ENCODE data around the gene F13A1. TPM values are rescaled to one million over a fixed set of nuclear protein-coding genes. Genes with fewer than 3 reads are reported as not detected.

The F13A1 gene
- total and polyA plus RNA-seq, 2 of the 13 experiments (the other 11 are each of a cell fraction or from before 2014, with no cell fraction given) = not detected

- ATAC-seq = no peak
- TF ChIP-seq ZNF687 (CRISPR knock-in tag; IDR thresholded peaks at IDR 0.05) (no peak), HIVEP1 (CRISPR knock-in tag; IDR thresholded peaks at IDR 0.05) (no peak), ZNF136 (CRISPR knock-in tag; IDR thresholded peaks at IDR 0.05; ENCODE audit: low read depth) (no peak), SCMH1 (CRISPR knock-in tag; IDR thresholded peaks at IDR 0.05; ENCODE audit: borderline replicate concordance) (no peak), TOE1 (CRISPR knock-in tag; IDR thresholded peaks at IDR 0.05) (no peak)
- Histone ChIP-seq H3K9ac (ENCODE audit: insufficient read depth, low read depth, low read length) (no peak overlapping the region), H3K4me1 (ENCODE audit: insufficient read depth, low read length) (no peaks in the 10 kb centered on the region), H3K79me2 (ENCODE audit: insufficient read depth, low read length) (no peaks in the 10 kb centered on the region), H3K9me3 (ENCODE audit: low read length) (no peaks in the 10 kb centered on the region), H3K4me2 (ENCODE audit: low read depth, low read length) (no peak overlapping the region), H4K20me1 (ENCODE audit: insufficient read depth, low read length) (no peaks in the 10 kb centered on the region), H3K27ac (ENCODE audit: extremely low read length, insufficient read depth, low read length) (no peak overlapping the region), H2AFZ (ENCODE audit: low read length) (no peak overlapping the region), H3K4me3 (replicated peaks in 1 of 3; ENCODE audit: insufficient read depth in 1 of 3, low read depth in 2 of 3, low read length in 3 of 3) (no peak overlapping the region), H3K36me3 (replicated peaks in 1 of 2; ENCODE audit: control insufficient read depth in 1 of 2, insufficient read depth in 2 of 2, low read length in 2 of 2) (no peaks in the 10 kb centered on the region), H3K27me3 (ENCODE audit: control insufficient read depth in 1 of 2, insufficient read depth in 2 of 2, low read length in 2 of 2) (no peaks in the 10 kb centered on the region)
- DNase-seq (ENCODE audit: low spot score) = no peak
- FAIRE-seq = no peak
- no TSS peak for BruUV-seq (replicated peaks)
- ChIA-PET POLR2A (no interaction called here), CTCF (ENCODE audit: low intra/inter-chr PET ratio, low total read pairs) (no interaction called here)
- in situ Hi-C loops (cut with HindIII; ENCODE audit: extremely low pct_ligation_motif_present, low pct_unique_long_range_greater_than_20kb) = no loop called here
- 31% methylated on average over 8 of the region's 8 CpGs for WGBS (ENCODE audit: low lambda C conversion rate)
- intact Hi-C loops (cut with micrococcal nuclease; ENCODE audit: unreplicated experiment) = no loop called here
These were observed 46.3 kb upstream of the F13A1 start for GRCh38 chr6:6366803-6367202.

Data from HepG2 (cell line).